PFSK-1 (cell line): Measurements from ENCODE around the gene RBP4.

ENCODE experiments used
- FOXP2 ChIP-seq: optimal IDR thresholded peaks from 2 replicates; pipeline ENCODE3; 2011; ENCODE audit warnings: borderline replicate concordance, control low read depth, inconsistent platforms; ENCODE audit not compliant: insufficient read depth; ENCODE audit errors: extremely low read length, extremely low read depth
- POLR2AphosphoS5 ChIP-seq: IDR thresholded peaks from 2 replicates; pipeline ENCODE4 v1.6.1; 2012; ENCODE audit warnings: low read depth, mild to moderate bottlenecking, control low read depth, low read length, moderate library complexity
- REST ChIP-seq, 2 experiments: IDR thresholded peaks; 2 replicates each; pipeline versions ENCODE4 v1.6.1 to v1.8.0; 2011 to 2012; ENCODE audit warnings: low read depth in 2 of 2, low read length in 2 of 2, control low read depth in 1 of 2, inconsistent platforms in 1 of 2, mild to moderate bottlenecking in 1 of 2, moderate library complexity in 1 of 2; ENCODE audit not compliant: insufficient read depth in 1 of 2
- SIN3A ChIP-seq: IDR thresholded peaks from 2 replicates; pipeline ENCODE4 v1.6.1; 2012; ENCODE audit warnings: mild to moderate bottlenecking, low read length, moderate library complexity, borderline replicate concordance; ENCODE audit not compliant: insufficient read depth
- TAF1 ChIP-seq: IDR thresholded peaks from 2 replicates; pipeline ENCODE4 v1.6.1; 2012; ENCODE audit warnings: low read length, control low read depth, borderline replicate concordance; ENCODE audit not compliant: insufficient read depth

GRCh38 chr10:93639791-93640190, 38.8 kb upstream of the RBP4 start:
- TF ChIP-seq POLR2AphosphoS5 (no peak), REST (IDR thresholded peaks at IDR 0.05; ENCODE audit: insufficient read depth in 1 of 2, low read depth in 2 of 2, low read length in 2 of 2) (no peak), TAF1 (no peak), SIN3A (no peak), FOXP2 (no peak)
